Prostate gland (tissue), 2 donors: ENCODE results near the gene EDEM1.

Experiments used
- POLR2A ChIP-seq: fragments of 450-650 bp; IDR thresholded peaks from one replicate; pipeline ENCODE4 v1.6.1; 2016; ENCODE audit warnings: antibody characterized with exemption, mild to moderate bottlenecking
- TF ChIP-seq, protein P1 (sequence below), 4 experiments: fragments of 200-600 bp in 2 of 4; fragments of 450-650 bp in 2 of 4; sonication (generic) in 2 of 4; IDR thresholded peaks; 1 replicate in 3 of 4; 2 replicates in 1 of 4; pipeline ENCODE4 v1.5.1; 2016 to 2019; ENCODE audit warnings: antibody characterized with exemption in 4 of 4, mild to moderate bottlenecking in 2 of 4, moderate library complexity in 2 of 4

DNA sequence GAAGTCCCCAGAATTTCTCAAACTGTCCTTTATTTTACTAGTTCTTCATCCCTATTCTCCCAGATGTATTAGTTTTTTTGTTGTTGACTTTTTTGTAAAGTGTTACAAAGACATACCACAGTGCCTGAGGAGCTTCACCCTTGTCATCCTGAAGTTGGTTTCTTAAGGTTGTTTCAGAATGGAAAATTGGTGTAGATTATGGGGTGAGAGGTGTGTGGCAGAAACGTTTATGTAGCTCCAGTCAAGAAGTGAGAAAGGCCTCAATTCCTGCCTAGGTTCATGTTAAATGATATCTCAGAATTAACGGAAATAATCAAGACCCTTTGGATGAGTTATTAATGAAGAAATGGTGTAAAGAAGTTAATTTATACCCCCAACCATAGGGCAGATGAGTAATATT is 6.8 kb downstream of the EDEM1 start:
- no peak for TF ChIP-seq POLR2A
- TF ChIP-seq, protein P1, sequence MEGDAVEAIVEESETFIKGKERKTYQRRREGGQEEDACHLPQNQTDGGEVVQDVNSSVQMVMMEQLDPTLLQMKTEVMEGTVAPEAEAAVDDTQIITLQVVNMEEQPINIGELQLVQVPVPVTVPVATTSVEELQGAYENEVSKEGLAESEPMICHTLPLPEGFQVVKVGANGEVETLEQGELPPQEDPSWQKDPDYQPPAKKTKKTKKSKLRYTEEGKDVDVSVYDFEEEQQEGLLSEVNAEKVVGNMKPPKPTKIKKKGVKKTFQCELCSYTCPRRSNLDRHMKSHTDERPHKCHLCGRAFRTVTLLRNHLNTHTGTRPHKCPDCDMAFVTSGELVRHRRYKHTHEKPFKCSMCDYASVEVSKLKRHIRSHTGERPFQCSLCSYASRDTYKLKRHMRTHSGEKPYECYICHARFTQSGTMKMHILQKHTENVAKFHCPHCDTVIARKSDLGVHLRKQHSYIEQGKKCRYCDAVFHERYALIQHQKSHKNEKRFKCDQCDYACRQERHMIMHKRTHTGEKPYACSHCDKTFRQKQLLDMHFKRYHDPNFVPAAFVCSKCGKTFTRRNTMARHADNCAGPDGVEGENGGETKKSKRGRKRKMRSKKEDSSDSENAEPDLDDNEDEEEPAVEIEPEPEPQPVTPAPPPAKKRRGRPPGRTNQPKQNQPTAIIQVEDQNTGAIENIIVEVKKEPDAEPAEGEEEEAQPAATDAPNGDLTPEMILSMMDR (IDR thresholded peaks at IDR 0.05): no peak
